ENCODE data around the gene E2F4. TPM values are rescaled to one million over a fixed set of nuclear protein-coding genes. Genes with fewer than 3 reads are reported as not detected.

E2F4 gene
- total and polyA plus RNA-seq, 2 of the 13 experiments (the other 11 are each of a cell fraction or from before 2014, with no cell fraction given): 84.8 to 91.2 TPM

GRCh38 chr16:67246081-67246755, 54.3 kb downstream of the E2F4 start (continued):
- TF ChIP-seq, protein P1, sequence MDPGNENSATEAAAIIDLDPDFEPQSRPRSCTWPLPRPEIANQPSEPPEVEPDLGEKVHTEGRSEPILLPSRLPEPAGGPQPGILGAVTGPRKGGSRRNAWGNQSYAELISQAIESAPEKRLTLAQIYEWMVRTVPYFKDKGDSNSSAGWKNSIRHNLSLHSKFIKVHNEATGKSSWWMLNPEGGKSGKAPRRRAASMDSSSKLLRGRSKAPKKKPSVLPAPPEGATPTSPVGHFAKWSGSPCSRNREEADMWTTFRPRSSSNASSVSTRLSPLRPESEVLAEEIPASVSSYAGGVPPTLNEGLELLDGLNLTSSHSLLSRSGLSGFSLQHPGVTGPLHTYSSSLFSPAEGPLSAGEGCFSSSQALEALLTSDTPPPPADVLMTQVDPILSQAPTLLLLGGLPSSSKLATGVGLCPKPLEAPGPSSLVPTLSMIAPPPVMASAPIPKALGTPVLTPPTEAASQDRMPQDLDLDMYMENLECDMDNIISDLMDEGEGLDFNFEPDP (CRISPR knock-in tag; conservative IDR thresholded peaks at IDR 0.05): peak; percentile 74; the same call in 1 of the 2 replicates
- TF ChIP-seq, protein P2, sequence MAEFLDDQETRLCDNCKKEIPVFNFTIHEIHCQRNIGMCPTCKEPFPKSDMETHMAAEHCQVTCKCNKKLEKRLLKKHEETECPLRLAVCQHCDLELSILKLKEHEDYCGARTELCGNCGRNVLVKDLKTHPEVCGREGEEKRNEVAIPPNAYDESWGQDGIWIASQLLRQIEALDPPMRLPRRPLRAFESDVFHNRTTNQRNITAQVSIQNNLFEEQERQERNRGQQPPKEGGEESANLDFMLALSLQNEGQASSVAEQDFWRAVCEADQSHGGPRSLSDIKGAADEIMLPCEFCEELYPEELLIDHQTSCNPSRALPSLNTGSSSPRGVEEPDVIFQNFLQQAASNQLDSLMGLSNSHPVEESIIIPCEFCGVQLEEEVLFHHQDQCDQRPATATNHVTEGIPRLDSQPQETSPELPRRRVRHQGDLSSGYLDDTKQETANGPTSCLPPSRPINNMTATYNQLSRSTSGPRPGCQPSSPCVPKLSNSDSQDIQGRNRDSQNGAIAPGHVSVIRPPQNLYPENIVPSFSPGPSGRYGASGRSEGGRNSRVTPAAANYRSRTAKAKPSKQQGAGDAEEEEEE (CRISPR knock-in tag; IDR thresholded peaks at IDR 0.05; ENCODE audit: borderline replicate concordance): no peak
- TF ChIP-seq ZNF367 (CRISPR knock-in tag; IDR thresholded peaks at IDR 0.05; ENCODE audit: borderline replicate concordance): peak; percentile 78; the same call in 1 of the 2 replicates
- no peak for TF ChIP-seq ZNF513 (CRISPR knock-in tag; conservative IDR thresholded peaks at IDR 0.05)
- no peak for TF ChIP-seq CHD4 (IDR thresholded peaks at IDR 0.05; ENCODE audit: borderline replicate concordance, low read length)
- TF ChIP-seq ZNF317 (CRISPR knock-in tag; IDR thresholded peaks at IDR 0.05): peak; percentile 88
- TF ChIP-seq, protein P3, sequence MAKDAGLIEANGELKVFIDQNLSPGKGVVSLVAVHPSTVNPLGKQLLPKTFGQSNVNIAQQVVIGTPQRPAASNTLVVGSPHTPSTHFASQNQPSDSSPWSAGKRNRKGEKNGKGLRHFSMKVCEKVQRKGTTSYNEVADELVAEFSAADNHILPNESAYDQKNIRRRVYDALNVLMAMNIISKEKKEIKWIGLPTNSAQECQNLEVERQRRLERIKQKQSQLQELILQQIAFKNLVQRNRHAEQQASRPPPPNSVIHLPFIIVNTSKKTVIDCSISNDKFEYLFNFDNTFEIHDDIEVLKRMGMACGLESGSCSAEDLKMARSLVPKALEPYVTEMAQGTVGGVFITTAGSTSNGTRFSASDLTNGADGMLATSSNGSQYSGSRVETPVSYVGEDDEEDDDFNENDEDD (CRISPR knock-in tag; IDR thresholded peaks at IDR 0.05; ENCODE audit: borderline replicate concordance): peak; percentile 94
- TF ChIP-seq PATZ1 (CRISPR knock-in tag; IDR thresholded peaks at IDR 0.05): peak; percentile 100
- peak; percentile 72 for TF ChIP-seq ZNF770 (CRISPR knock-in tag; IDR thresholded peaks at IDR 0.05)
- TF ChIP-seq EZH2 (conservative IDR thresholded peaks at IDR 0.05; ENCODE audit: low read depth, low read length): no peak
- TF ChIP-seq ZNF260 (CRISPR knock-in tag; IDR thresholded peaks at IDR 0.05; ENCODE audit: borderline replicate concordance, low read depth): no peak
- TF ChIP-seq MTF1 (CRISPR knock-in tag; IDR thresholded peaks at IDR 0.05): no peak
- TF ChIP-seq AGO1 (IDR thresholded peaks at IDR 0.05; ENCODE audit: low read depth, low read length, poor library complexity, severe bottlenecking): peak; percentile 69
- no peak for TF ChIP-seq HOXD1 (CRISPR knock-in tag; IDR thresholded peaks at IDR 0.05)
- TF ChIP-seq FOXP1 (IDR thresholded peaks at IDR 0.05): no peak
- TF ChIP-seq FOXP1 (CRISPR knock-in tag; IDR thresholded peaks at IDR 0.05): no peak
- peak; percentile 85; the same call in 1 of the 2 replicates for TF ChIP-seq DPF2 (CRISPR knock-in tag; IDR thresholded peaks at IDR 0.05; ENCODE audit: borderline replicate concordance, low read depth)
- TF ChIP-seq ZSCAN9 (CRISPR knock-in tag; IDR thresholded peaks at IDR 0.05; ENCODE audit: borderline replicate concordance): peak; percentile 81; the same call in 1 of the 2 replicates
- no peak for TF ChIP-seq GTF2F1 (IDR thresholded peaks at IDR 0.05; ENCODE audit: low read length)
- no peak for TF ChIP-seq HHEX (CRISPR knock-in tag; IDR thresholded peaks at IDR 0.05)
